GM23248 (cell line): ENCODE measurements around the gene ADCY2.

Source experiments
- EZH2 ChIP-seq: fragments of 200-600 bp; sonication (generic); IDR thresholded peaks from 2 replicates; pipeline ENCODE4 v1.6.1; 2018; ENCODE audit warnings: antibody characterized with exemption, mild to moderate bottlenecking; ENCODE audit not compliant: insufficient read depth, poor library complexity, severe bottlenecking
- EZH2phosphoT487 ChIP-seq: fragments of 200-600 bp; sonication (generic); IDR thresholded peaks from 2 replicates; pipeline ENCODE4 v1.6.1; 2018; ENCODE audit warnings: antibody characterized with exemption, moderate library complexity, mild to moderate bottlenecking, low read depth; ENCODE audit not compliant: insufficient read depth

- TF ChIP-seq EZH2 (no peak), EZH2phosphoT487 (no peak)
Observed at GRCh38 chr5:7629561-7629960, 233.6 kb downstream of the ADCY2 start.
